Measurements from ENCODE around the gene CYB5R4.

The CYB5R4 gene

DNA sequence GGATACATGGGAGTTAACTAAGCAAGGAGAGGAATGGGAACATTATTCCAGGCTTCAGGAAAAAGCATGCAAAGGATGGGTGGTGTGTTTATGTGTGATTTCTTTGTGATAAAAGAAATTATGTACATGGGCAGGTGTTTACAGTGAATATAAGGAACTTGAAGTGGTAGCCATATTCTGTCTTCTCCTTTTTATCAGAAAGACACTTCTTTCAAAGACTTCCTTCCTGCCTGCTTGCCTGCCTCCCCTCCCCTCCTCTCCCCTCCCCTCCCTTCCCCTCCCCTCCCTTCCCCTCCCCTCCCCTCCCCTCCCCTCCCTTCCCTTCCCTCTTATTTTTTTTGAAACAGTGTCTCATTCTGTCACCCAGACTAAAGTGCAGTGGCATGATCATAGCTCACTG, 14.4 kb downstream of the CYB5R4 start:
- peak overlapping the region; percentile 36; the same call in 1 of the 2 replicates for H3K4me2 ChIP-seq (ENCODE audit: low read length)
- no peaks in the 10 kb centered on the region for H3K9me2 ChIP-seq (replicated peaks; ENCODE audit: control insufficient read depth, low read length)
- H3K4me3 ChIP-seq (ENCODE audit: low read length), result no peak overlapping the region
- H3K4me1 ChIP-seq (ENCODE audit: control insufficient read depth, low read length), result peaks cover 7% of the 10 kb centered on the region
- H4K20me1 ChIP-seq (ENCODE audit: control insufficient read depth, insufficient read depth, low read depth, low read length), result no peaks in the 10 kb centered on the region
- 0 out of 2 replicates have a peak, but pooled peaks cover 2% of the 10 kb centered on the region for H3F3A ChIP-seq (ENCODE audit: control insufficient read depth, insufficient read depth)
- H3K9me3 ChIP-seq (ENCODE audit: control insufficient read depth, insufficient read depth, low read length), result no peaks in the 10 kb centered on the region
- no peak for TF ChIP-seq EZH2phosphoT487 (IDR thresholded peaks at IDR 0.05; ENCODE audit: borderline replicate concordance, low read length)
- TF ChIP-seq, protein P1, sequence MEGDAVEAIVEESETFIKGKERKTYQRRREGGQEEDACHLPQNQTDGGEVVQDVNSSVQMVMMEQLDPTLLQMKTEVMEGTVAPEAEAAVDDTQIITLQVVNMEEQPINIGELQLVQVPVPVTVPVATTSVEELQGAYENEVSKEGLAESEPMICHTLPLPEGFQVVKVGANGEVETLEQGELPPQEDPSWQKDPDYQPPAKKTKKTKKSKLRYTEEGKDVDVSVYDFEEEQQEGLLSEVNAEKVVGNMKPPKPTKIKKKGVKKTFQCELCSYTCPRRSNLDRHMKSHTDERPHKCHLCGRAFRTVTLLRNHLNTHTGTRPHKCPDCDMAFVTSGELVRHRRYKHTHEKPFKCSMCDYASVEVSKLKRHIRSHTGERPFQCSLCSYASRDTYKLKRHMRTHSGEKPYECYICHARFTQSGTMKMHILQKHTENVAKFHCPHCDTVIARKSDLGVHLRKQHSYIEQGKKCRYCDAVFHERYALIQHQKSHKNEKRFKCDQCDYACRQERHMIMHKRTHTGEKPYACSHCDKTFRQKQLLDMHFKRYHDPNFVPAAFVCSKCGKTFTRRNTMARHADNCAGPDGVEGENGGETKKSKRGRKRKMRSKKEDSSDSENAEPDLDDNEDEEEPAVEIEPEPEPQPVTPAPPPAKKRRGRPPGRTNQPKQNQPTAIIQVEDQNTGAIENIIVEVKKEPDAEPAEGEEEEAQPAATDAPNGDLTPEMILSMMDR (IDR thresholded peaks at IDR 0.05; ENCODE audit: low read depth, low read length, poor library complexity, severe bottlenecking), result no peak
- H3K27me3 ChIP-seq (ENCODE audit: control insufficient read depth, low read length), result no peaks in the 10 kb centered on the region
- H3K27ac ChIP-seq (ENCODE audit: low read depth, low read length), result no peak overlapping the region
- H3K36me3 ChIP-seq (ENCODE audit: control insufficient read depth, low read length), result peaks cover 11% of the 10 kb centered on the region
- H3K79me2 ChIP-seq (ENCODE audit: control insufficient read depth, low read length), result peaks cover 70% of the 10 kb centered on the region

DNA sequence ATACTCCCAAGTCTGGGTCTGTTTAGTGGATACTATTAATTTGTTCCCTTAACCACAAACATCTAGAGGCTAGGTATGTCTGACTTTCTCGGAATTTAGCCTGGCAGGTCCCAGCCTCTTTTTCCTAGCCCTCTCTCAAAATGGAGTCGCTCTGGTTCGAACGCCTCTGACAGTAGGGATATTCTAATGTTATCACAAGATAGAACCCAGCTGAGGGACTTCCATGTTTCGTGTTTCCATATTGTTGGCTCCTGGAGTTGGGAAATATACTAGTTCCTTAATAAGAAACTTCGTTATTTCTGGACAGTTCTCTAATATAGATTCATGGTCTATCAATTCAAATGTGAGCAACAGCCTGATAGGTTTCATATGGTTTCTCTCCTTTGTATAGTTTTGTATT, 16.4 kb downstream of the CYB5R4 start:
- no peaks in the 10 kb centered on the region for H3K27me3 ChIP-seq (ENCODE audit: control insufficient read depth, low read length)
- no peaks in the 10 kb centered on the region for H3K36me3 ChIP-seq (ENCODE audit: control insufficient read depth, low read length)
- no peaks in the 10 kb centered on the region for H3K9me3 ChIP-seq (ENCODE audit: control insufficient read depth, insufficient read depth, low read length)
- H3F3A ChIP-seq (ENCODE audit: control insufficient read depth, insufficient read depth), result 0 out of 2 replicates have a peak, but pooled peaks cover 2% of the 10 kb centered on the region
- TF ChIP-seq, protein P1 (IDR thresholded peaks at IDR 0.05; ENCODE audit: low read depth, low read length, poor library complexity, severe bottlenecking), result no peak
- no peak for TF ChIP-seq EZH2phosphoT487 (IDR thresholded peaks at IDR 0.05; ENCODE audit: borderline replicate concordance, low read length)
- no peaks in the 10 kb centered on the region for H3K9me2 ChIP-seq (replicated peaks; ENCODE audit: control insufficient read depth, low read length)
- no peaks in the 10 kb centered on the region for H4K20me1 ChIP-seq (ENCODE audit: control insufficient read depth, insufficient read depth, low read depth, low read length)
- peaks cover 7% of the 10 kb centered on the region for H3K4me1 ChIP-seq (ENCODE audit: control insufficient read depth, low read length)
- H3K27ac ChIP-seq (ENCODE audit: low read depth, low read length), result no peak overlapping the region
- H3K4me3 ChIP-seq (ENCODE audit: low read length), result no peak overlapping the region
- H3K4me2 ChIP-seq (ENCODE audit: low read length), result no peak overlapping the region
- H3K79me2 ChIP-seq (ENCODE audit: control insufficient read depth, low read length), result peaks cover 76% of the 10 kb centered on the region

DNA sequence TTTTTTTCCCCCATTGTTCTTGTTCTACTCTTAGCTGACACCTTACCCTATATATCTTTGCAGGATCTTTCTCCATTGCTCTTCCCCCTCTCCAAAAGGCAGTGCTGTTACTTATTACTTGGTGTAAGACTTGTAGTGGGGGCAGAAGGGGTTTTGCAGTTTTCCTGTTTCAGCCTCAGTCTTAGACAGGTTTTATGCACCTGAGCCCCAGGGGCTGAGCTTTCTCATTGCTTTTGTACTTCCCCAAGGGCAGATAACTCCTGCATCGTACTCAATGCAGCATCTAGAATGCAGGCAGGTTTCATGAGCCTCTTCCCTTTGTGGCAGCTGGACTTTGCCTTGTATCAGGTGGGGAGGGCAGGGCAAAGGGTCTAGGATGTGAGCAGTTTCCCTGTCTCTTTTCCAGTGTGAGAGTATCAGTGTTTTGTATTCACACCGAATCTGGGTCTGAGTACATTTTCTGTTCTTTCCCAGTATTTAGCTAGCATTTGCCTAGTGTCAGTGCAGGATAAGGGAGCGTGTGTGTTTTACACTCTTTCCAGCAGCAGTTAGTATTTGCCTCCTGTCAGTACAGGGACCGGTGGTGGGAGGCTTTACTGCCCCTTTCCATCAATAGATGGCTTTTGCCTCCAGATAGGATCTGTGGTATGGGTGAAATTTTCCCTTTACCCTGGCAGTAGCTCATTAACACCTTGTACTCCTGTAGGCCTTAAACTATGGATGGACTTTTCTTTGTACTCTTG, 19.6 kb downstream of the CYB5R4 start:
- peaks cover 4% of the 10 kb centered on the region for H4K20me1 ChIP-seq (ENCODE audit: control insufficient read depth, insufficient read depth, low read depth, low read length)
- TF ChIP-seq, protein P1 (IDR thresholded peaks at IDR 0.05; ENCODE audit: low read depth, low read length, poor library complexity, severe bottlenecking), result no peak
- TF ChIP-seq EZH2phosphoT487 (IDR thresholded peaks at IDR 0.05; ENCODE audit: borderline replicate concordance, low read length), result no peak

More for the DNA sequence above, 19.6 kb downstream of the CYB5R4 start:
- Histone ChIP-seq H3K27me3 (ENCODE audit: control insufficient read depth, low read length) (no peaks in the 10 kb centered on the region), H3K4me2 (ENCODE audit: low read length) (no peak overlapping the region), H3K4me1 (ENCODE audit: control insufficient read depth, low read length) (no peaks in the 10 kb centered on the region), H3K79me2 (ENCODE audit: control insufficient read depth, low read length) (peaks cover 70% of the 10 kb centered on the region), H3K9me2 (replicated peaks; ENCODE audit: control insufficient read depth, low read length) (no peaks in the 10 kb centered on the region), H3K27ac (ENCODE audit: low read depth, low read length) (no peak overlapping the region), H3K36me3 (ENCODE audit: control insufficient read depth, low read length) (no peaks in the 10 kb centered on the region), H3K4me3 (ENCODE audit: low read length) (no peak overlapping the region), H3F3A (ENCODE audit: control insufficient read depth, insufficient read depth) (peaks cover 8% of the 10 kb centered on the region), H3K9me3 (ENCODE audit: control insufficient read depth, insufficient read depth, low read length) (no peaks in the 10 kb centered on the region)

All from DOHH2 (cell line).